ENCODE measurements around the gene SPON1.
A peak's percentile ranks its signal among the peaks of the same experiment; 100 is the strongest.

SPON1 gene

DNA sequence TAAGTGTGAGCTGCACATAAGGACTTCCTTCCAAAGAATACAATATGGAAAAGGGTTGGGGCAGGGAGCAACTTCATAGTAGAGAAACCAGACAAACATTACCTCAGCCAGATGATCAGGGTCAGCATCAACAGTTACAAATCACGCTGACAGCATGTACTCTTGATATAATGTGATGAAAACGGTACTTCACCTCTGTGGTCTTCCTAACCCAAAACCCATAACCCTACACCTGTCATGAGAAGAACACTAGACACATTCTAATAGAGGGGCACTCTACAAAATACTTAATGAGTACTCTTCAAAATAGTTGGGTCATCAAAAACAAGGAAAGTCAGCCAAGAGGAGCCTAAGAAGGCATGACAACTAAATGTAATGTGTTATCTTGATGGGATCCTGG is 352.6 kb downstream of the SPON1 start:
- Histone ChIP-seq H3K4me3 (ENCODE audit: insufficient read depth, low read length, poor library complexity, severe bottlenecking) (peak overlapping the region; percentile 17), H3K9me3 (ENCODE audit: insufficient read depth, low read length) (no peaks in the 10 kb centered on the region), H3K9me2 (replicated peaks; ENCODE audit: insufficient read depth, low read length) (no peaks in the 10 kb centered on the region), H3K36me3 (ENCODE audit: low read length) (no peaks in the 10 kb centered on the region), H3K27me3 (ENCODE audit: low read length) (no peaks in the 10 kb centered on the region), H4K20me1 (ENCODE audit: low read depth, low read length) (no peaks in the 10 kb centered on the region), H3K27ac (ENCODE audit: low read depth, low read length) (peak overlapping the region; percentile 95), H3K4me2 (ENCODE audit: low read depth, low read length, poor library complexity, severe bottlenecking) (peak overlapping the region; percentile 96), H3K9ac (ENCODE audit: low read length) (peak overlapping the region; percentile 53), H2AFZ (ENCODE audit: low read depth, low read length, severe bottlenecking) (no peak overlapping the region), H3K79me2 (ENCODE audit: insufficient read depth, low read length) (peaks cover 95% of the 10 kb centered on the region), H3F3A (ENCODE audit: insufficient read depth) (peaks cover 96% of the 10 kb centered on the region)
- TF ChIP-seq, protein P1, sequence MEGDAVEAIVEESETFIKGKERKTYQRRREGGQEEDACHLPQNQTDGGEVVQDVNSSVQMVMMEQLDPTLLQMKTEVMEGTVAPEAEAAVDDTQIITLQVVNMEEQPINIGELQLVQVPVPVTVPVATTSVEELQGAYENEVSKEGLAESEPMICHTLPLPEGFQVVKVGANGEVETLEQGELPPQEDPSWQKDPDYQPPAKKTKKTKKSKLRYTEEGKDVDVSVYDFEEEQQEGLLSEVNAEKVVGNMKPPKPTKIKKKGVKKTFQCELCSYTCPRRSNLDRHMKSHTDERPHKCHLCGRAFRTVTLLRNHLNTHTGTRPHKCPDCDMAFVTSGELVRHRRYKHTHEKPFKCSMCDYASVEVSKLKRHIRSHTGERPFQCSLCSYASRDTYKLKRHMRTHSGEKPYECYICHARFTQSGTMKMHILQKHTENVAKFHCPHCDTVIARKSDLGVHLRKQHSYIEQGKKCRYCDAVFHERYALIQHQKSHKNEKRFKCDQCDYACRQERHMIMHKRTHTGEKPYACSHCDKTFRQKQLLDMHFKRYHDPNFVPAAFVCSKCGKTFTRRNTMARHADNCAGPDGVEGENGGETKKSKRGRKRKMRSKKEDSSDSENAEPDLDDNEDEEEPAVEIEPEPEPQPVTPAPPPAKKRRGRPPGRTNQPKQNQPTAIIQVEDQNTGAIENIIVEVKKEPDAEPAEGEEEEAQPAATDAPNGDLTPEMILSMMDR (IDR thresholded peaks at IDR 0.05; ENCODE audit: insufficient read depth, low read length, poor library complexity, severe bottlenecking) = no peak
- TF ChIP-seq EZH2phosphoT487 (conservative IDR thresholded peaks at IDR 0.05; ENCODE audit: low read length) = no peak
